Mesenchymal stem cell (in vitro differentiated cells and primary cell): ENCODE measurements around the gene ARHGAP18.
A peak's percentile ranks its signal among the peaks of the same experiment; 100 is the strongest.

Experiments
- DNase-seq: peaks from one replicate; pipeline ENCODE4 v3.0.0-alpha.2; 2013
- H2AFZ ChIP-seq: one replicate; pipeline ENCODE4 v1.6.1; 2013; ENCODE audit warnings: low read depth, mild to moderate bottlenecking, control low read depth, inconsistent platforms, low read length, moderate library complexity
- H2AK5ac ChIP-seq: 2 replicates; pipeline ENCODE4 v1.6.1; 2013; ENCODE audit warnings: low read length, moderate library complexity, mild to moderate bottlenecking, inconsistent platforms; ENCODE audit not compliant: severe bottlenecking
- H2BK120ac ChIP-seq: one replicate; pipeline ENCODE4 v1.6.1; 2013; ENCODE audit warnings: low read depth, mild to moderate bottlenecking, inconsistent platforms, low read length, moderate library complexity
- H2BK12ac ChIP-seq, 2 experiments: one replicate each; pipeline ENCODE4 v1.6.1; 2013; ENCODE audit warnings: inconsistent platforms in 2 of 2, low read length in 2 of 2, mild to moderate bottlenecking in 2 of 2, moderate library complexity in 2 of 2, control low read depth in 1 of 2
- H2BK15ac ChIP-seq: one replicate; pipeline ENCODE4 v1.6.1; 2013; ENCODE audit warnings: mild to moderate bottlenecking, low read depth, inconsistent platforms; ENCODE audit not compliant: poor library complexity, severe bottlenecking
- H2BK5ac ChIP-seq: 2 replicates; pipeline ENCODE4 v1.6.1; 2013; ENCODE audit warnings: low read depth, mild to moderate bottlenecking, low read length, control low read depth, inconsistent platforms; ENCODE audit not compliant: poor library complexity, severe bottlenecking
- H3K14ac ChIP-seq, 2 experiments: one replicate each; pipeline ENCODE4 v1.6.1; 2013; ENCODE audit warnings: inconsistent platforms in 2 of 2, low read length in 2 of 2, control low read depth in 1 of 2, mild to moderate bottlenecking in 1 of 2, moderate library complexity in 1 of 2
- H3K18ac ChIP-seq, 2 experiments: one replicate each; pipeline ENCODE4 v1.6.1; 2013; ENCODE audit warnings: inconsistent platforms in 2 of 2, low read length in 2 of 2, control low read depth in 1 of 2, low read depth in 1 of 2, mild to moderate bottlenecking in 1 of 2
- H3K23ac ChIP-seq, 2 experiments: one replicate each; pipeline ENCODE4 v1.6.1; 2013; ENCODE audit warnings: inconsistent platforms in 2 of 2, low read length in 2 of 2, mild to moderate bottlenecking in 2 of 2, moderate library complexity in 2 of 2, control low read depth in 1 of 2
- H3K27ac ChIP-seq: 2 replicates; pipeline ENCODE4 v1.5.1; 2013; ENCODE audit warnings: mild to moderate bottlenecking, moderate library complexity, low read length, control low read depth, inconsistent platforms; ENCODE audit not compliant: poor library complexity, severe bottlenecking
- H3K27me3 ChIP-seq, 2 experiments: 2 replicates each; pipeline versions ENCODE4 v1.6.1 to v1.7.0; 2013; ENCODE audit warnings: low read length in 2 of 2, mild to moderate bottlenecking in 2 of 2, moderate library complexity in 2 of 2, control low read depth in 1 of 2, inconsistent platforms in 1 of 2; ENCODE audit not compliant: control insufficient read depth in 1 of 2, insufficient read depth in 1 of 2
- H3K36me3 ChIP-seq, 2 experiments: 2 replicates each; pipeline versions ENCODE4 v1.6.1 to v1.7.0; 2013; ENCODE audit warnings: low read length in 2 of 2, control low read depth in 1 of 2, inconsistent platforms in 1 of 2, low read depth in 1 of 2, mild to moderate bottlenecking in 1 of 2; ENCODE audit not compliant: insufficient read depth in 2 of 2, control insufficient read depth in 1 of 2
- H3K4ac ChIP-seq, 2 experiments: one replicate each; pipeline ENCODE4 v1.6.1; 2013; ENCODE audit warnings: inconsistent platforms in 2 of 2, low read length in 2 of 2, mild to moderate bottlenecking in 2 of 2, moderate library complexity in 2 of 2, control low read depth in 1 of 2, low read depth in 1 of 2
- H3K4me1 ChIP-seq: 2 replicates; pipeline ENCODE4 v1.6.1; 2013; ENCODE audit warnings: low read depth, low read length, control low read depth; ENCODE audit not compliant: control insufficient read depth, insufficient read depth
- H3K4me2 ChIP-seq: 2 replicates; pipeline ENCODE4 v1.6.1; 2013; ENCODE audit warnings: low read length, mild to moderate bottlenecking, inconsistent platforms; ENCODE audit not compliant: poor library complexity, severe bottlenecking
- H3K4me3 ChIP-seq, 2 experiments: 2 replicates each; pipeline versions ENCODE4 v1.5.1 to v1.7.0; 2013; ENCODE audit warnings: low read length in 2 of 2, mild to moderate bottlenecking in 2 of 2, control low read depth in 1 of 2, low read depth in 1 of 2; ENCODE audit not compliant: insufficient read depth in 1 of 2
- H3K79me1 ChIP-seq: replicated peaks from 2 replicates; pipeline ENCODE4 v1.6.1; 2013; ENCODE audit warnings: mild to moderate bottlenecking, control low read depth, low read length, inconsistent platforms; ENCODE audit not compliant: poor library complexity, severe bottlenecking
- H3K9ac ChIP-seq: 2 replicates; pipeline ENCODE4 v1.7.0; 2013; ENCODE audit warnings: mild to moderate bottlenecking, low read length, moderate library complexity
- H3K9me3 ChIP-seq: 2 replicates; pipeline ENCODE4 v1.7.0; 2013; ENCODE audit warnings: mild to moderate bottlenecking, low read length; ENCODE audit not compliant: control insufficient read depth
- H4K8ac ChIP-seq: one replicate; pipeline ENCODE4 v1.6.1; 2013; ENCODE audit warnings: inconsistent platforms, mild to moderate bottlenecking, low read length, moderate library complexity
- H4K91ac ChIP-seq: one replicate; pipeline ENCODE4 v1.6.1; 2013; ENCODE audit warnings: mild to moderate bottlenecking, low read length, inconsistent platforms
- WGBS: methylation state at CpG from one replicate; pipeline ENCODE4 v1.1.7; 2013; ENCODE audit warnings: mixed read lengths; 5-methylcytosine and 5-hydroxymethylcytosine counted together

Gene ARHGAP18

DNA sequence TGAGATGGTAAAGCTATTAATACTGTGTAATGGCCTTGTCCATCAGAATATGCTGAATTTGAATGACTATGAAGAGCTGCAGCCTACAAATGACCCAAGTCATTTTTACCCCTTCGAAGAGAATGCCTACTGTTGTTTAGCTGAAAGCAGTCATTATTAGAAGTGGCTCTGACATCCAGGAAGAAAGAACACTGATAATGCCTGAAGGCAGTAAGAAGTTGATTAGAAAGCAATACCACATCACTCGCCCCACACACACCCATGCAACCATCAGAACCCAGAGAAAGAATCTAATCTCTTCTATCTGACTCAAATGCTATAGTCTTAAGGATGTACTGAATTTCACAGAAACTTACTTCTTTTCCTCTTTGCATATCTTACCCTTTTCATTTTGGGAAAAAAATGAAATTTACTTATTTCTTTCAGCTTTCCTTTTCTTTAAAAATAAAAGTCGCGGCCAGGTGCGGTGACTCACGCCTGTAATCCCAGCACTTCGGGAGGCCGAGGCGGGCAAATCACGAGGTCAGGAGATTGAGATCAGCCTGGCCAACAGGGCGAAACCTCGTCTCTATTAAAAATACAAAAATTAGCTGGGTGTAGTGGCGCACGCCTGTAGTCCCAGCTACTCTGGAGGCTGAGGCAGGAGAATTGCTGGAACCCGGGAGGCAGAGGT is 61.0 kb downstream of the ARHGAP18 start:
- WGBS, result 92% methylated on average over 14 of the region's 15 CpGs
- Histone ChIP-seq H3K14ac (no peak overlapping the region), H2BK5ac (no peak overlapping the region), H3K79me1 (peaks cover 5% of the 10 kb centered on the region), H3K18ac (no peak overlapping the region), H3K36me3 (no peaks in the 10 kb centered on the region), H3K27ac (peak overlapping the region; percentile 25), H3K4me1 (peaks cover 7% of the 10 kb centered on the region), H3K4me2 (no peak overlapping the region), H2BK15ac (no peak overlapping the region), H2AFZ (no peak overlapping the region), H3K23ac (no peak overlapping the region), H2AK5ac (no peak overlapping the region), H3K9me3 (no peaks in the 10 kb centered on the region), H3K27me3 (no peaks in the 10 kb centered on the region), H3K9ac (no peak overlapping the region), H4K8ac (no peak overlapping the region), H3K4ac (no peak overlapping the region), H4K91ac (no peak overlapping the region), H3K4me3 (no peak overlapping the region), H2BK12ac (no peak overlapping the region), H2BK120ac (no peak overlapping the region)
- DNase-seq, result no peak

GRCh38 chr6:129647044-129647443 is 62.9 kb downstream of the ARHGAP18 start:
- Histone ChIP-seq H2BK120ac (no peak overlapping the region), H2AFZ (no peak overlapping the region), H3K4me2 (no peak overlapping the region), H3K4ac (no peak overlapping the region), H2AK5ac (no peak overlapping the region), H3K18ac (no peak overlapping the region), H2BK15ac (no peak overlapping the region), H3K27me3 (no peaks in the 10 kb centered on the region), H2BK12ac (no peak overlapping the region), H3K4me1 (peaks cover 6% of the 10 kb centered on the region), H3K14ac (no peak overlapping the region), H3K36me3 (no peaks in the 10 kb centered on the region), H4K8ac (no peak overlapping the region), H4K91ac (no peak overlapping the region), H3K27ac (peak overlapping the region; percentile 81), H3K23ac (no peak overlapping the region), H2BK5ac (no peak overlapping the region), H3K9ac (peak overlapping the region; percentile 81), H3K4me3 (peak overlapping the region in 1 of 2 experiments; percentile 61), H3K79me1 (peaks cover 5% of the 10 kb centered on the region), H3K9me3 (no peaks in the 10 kb centered on the region)
- WGBS, result 93% methylated on average over 2 of the region's 2 CpGs
- no peak for DNase-seq

GRCh38 chr6:129646642-129647041 is 63.3 kb downstream of the ARHGAP18 start:
- no peak overlapping the region for H3K23ac ChIP-seq
- no peak overlapping the region for H2BK5ac ChIP-seq
- peak overlapping the region in 1 of 2 experiments; percentile 61 for H3K4me3 ChIP-seq
- no peak overlapping the region for H4K8ac ChIP-seq
- H3K27me3 ChIP-seq, result no peaks in the 10 kb centered on the region
- H3K18ac ChIP-seq, result peak overlapping the region in 1 of 2 experiments; percentile 62
- H2AK5ac ChIP-seq, result no peak overlapping the region
- H2BK120ac ChIP-seq, result no peak overlapping the region
- no peak overlapping the region for H4K91ac ChIP-seq
- H3K27ac ChIP-seq, result peak overlapping the region; percentile 81
- no peaks in the 10 kb centered on the region for H3K36me3 ChIP-seq
- peak overlapping the region; percentile 81 for H3K9ac ChIP-seq
- H2AFZ ChIP-seq, result no peak overlapping the region
- DNase-seq, result no peak
- H2BK12ac ChIP-seq, result peak overlapping the region in 1 of 2 experiments; percentile 54
- H2BK15ac ChIP-seq, result no peak overlapping the region
- H3K79me1 ChIP-seq, result peaks cover 6% of the 10 kb centered on the region
- no peak overlapping the region for H3K14ac ChIP-seq
- 88% methylated on average over 4 of the region's 5 CpGs for whole genome bisulfite sequencing
- H3K9me3 ChIP-seq, result no peaks in the 10 kb centered on the region
- peaks cover 5% of the 10 kb centered on the region for H3K4me1 ChIP-seq
- peak overlapping the region; percentile 22 for H3K4me2 ChIP-seq
- H3K4ac ChIP-seq, result no peak overlapping the region

GRCh38 chr6:129645830-129646579 is 64.0 kb downstream of the ARHGAP18 start:
- no peak overlapping the region for H3K14ac ChIP-seq
- WGBS, result no CpG with 5 or more reads among the region's 3 CpGs
- peak overlapping the region; percentile 98 for H3K27ac ChIP-seq
- peaks cover 6% of the 10 kb centered on the region for H3K79me1 ChIP-seq
- no peak overlapping the region for H3K4me2 ChIP-seq
- peaks cover 3% of the 10 kb centered on the region for H3K4me1 ChIP-seq
- H3K18ac ChIP-seq, result peak overlapping the region in 1 of 2 experiments; percentile 33
- no peak overlapping the region for H2BK120ac ChIP-seq
- no peak overlapping the region for H2BK12ac ChIP-seq
- peak overlapping the region; percentile 81 for H3K9ac ChIP-seq
- peak overlapping the region; percentile 13 for H2AK5ac ChIP-seq
- no peaks in the 10 kb centered on the region for H3K36me3 ChIP-seq
- H2AFZ ChIP-seq, result no peak overlapping the region
- H3K9me3 ChIP-seq, result no peaks in the 10 kb centered on the region
- H3K4me3 ChIP-seq, result peak overlapping the region in 1 of 2 experiments; percentile 61
- no peak overlapping the region for H4K91ac ChIP-seq
- no peak overlapping the region for H4K8ac ChIP-seq
- DNase-seq, result no peak
- no peaks in the 10 kb centered on the region for H3K27me3 ChIP-seq
- H3K23ac ChIP-seq, result no peak overlapping the region
- H2BK5ac ChIP-seq, result no peak overlapping the region
- H3K4ac ChIP-seq, result peak overlapping the region in 1 of 2 experiments; percentile 58
- H2BK15ac ChIP-seq, result no peak overlapping the region
